GM06990 (cell line): Measurements from ENCODE around the gene INHBB.

Source experiments
- DNase-seq: peaks from one replicate; pipeline ENCODE4 v3.0.0-alpha.2; 2011; ENCODE audit not compliant: insufficient read length; ENCODE audit errors: extremely low read depth
- H3K27me3 ChIP-seq: replicated peaks from 2 replicates; pipeline ENCODE4 v1.6.0; 2011; ENCODE audit warnings: low read length; ENCODE audit not compliant: control insufficient read depth, insufficient read depth
- H3K36me3 ChIP-seq: 2 replicates; pipeline ENCODE4 v1.5.1; 2011; ENCODE audit warnings: low read length; ENCODE audit not compliant: control insufficient read depth, insufficient read depth
- H3K4me3 ChIP-seq: replicated peaks from 2 replicates; pipeline ENCODE4 v1.5.1; 2011; ENCODE audit warnings: low read depth, mild to moderate bottlenecking, control low read depth, low read length
- TF ChIP-seq, protein P1 (sequence below): IDR thresholded peaks from 2 replicates; pipeline ENCODE4 v1.5.1; 2011; ENCODE audit warnings: low read length, control low read depth, mild to moderate bottlenecking, inconsistent platforms; ENCODE audit not compliant: insufficient read depth, poor library complexity, severe bottlenecking

Gene INHBB

DNA sequence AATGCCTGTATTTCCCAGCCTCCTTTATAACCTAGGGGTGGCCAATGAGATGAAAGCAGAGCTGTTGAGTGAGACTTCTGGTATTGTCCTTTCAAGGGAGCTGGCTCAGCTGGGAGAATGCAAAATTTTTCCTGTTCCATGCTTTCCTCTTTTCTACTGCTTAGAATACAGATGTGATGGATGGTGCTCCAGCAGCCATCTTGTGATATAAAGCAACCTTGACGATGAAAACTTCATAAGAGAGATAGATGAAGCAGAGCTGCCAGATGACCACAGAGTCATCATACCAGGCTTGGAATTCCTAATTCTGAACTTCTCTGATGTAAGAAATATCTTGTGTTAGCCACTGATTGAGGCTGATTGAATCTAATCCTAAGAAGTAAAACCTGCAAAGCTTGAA is 11.9 kb upstream of the INHBB start:
- Histone ChIP-seq H3K36me3 (no peaks in the 10 kb centered on the region), H3K4me3 (no peak overlapping the region), H3K27me3 (no peaks in the 10 kb centered on the region; the same call in 1 of the 2 replicates)
- no peak for DNase-seq
- TF ChIP-seq, protein P1, sequence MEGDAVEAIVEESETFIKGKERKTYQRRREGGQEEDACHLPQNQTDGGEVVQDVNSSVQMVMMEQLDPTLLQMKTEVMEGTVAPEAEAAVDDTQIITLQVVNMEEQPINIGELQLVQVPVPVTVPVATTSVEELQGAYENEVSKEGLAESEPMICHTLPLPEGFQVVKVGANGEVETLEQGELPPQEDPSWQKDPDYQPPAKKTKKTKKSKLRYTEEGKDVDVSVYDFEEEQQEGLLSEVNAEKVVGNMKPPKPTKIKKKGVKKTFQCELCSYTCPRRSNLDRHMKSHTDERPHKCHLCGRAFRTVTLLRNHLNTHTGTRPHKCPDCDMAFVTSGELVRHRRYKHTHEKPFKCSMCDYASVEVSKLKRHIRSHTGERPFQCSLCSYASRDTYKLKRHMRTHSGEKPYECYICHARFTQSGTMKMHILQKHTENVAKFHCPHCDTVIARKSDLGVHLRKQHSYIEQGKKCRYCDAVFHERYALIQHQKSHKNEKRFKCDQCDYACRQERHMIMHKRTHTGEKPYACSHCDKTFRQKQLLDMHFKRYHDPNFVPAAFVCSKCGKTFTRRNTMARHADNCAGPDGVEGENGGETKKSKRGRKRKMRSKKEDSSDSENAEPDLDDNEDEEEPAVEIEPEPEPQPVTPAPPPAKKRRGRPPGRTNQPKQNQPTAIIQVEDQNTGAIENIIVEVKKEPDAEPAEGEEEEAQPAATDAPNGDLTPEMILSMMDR, result no peak

DNA sequence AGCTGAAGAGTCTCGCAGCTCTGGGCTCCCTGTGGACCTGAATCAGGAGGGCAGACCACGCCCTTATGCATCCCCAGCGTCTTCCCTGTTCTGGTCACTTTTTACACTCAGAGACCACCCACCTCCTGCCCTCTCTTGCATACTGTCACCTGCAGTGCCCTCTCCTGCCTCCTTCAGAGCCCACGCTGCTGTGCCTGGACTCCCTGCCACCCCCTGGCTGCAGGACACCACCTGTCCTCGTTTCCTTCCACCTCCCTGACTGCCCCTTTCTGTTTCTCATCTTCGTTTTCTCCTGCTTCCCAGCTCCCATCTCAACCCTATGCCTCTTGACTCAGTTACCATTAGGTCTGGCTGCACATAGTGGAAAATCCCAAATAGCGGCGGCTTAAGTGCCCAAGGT is 9.2 kb upstream of the INHBB start:
- H3K36me3 ChIP-seq, result no peaks in the 10 kb centered on the region
- DNase-seq, result no peak
- no peaks in the 10 kb centered on the region; the same call in none of the 2 replicates for H3K27me3 ChIP-seq

DNA sequence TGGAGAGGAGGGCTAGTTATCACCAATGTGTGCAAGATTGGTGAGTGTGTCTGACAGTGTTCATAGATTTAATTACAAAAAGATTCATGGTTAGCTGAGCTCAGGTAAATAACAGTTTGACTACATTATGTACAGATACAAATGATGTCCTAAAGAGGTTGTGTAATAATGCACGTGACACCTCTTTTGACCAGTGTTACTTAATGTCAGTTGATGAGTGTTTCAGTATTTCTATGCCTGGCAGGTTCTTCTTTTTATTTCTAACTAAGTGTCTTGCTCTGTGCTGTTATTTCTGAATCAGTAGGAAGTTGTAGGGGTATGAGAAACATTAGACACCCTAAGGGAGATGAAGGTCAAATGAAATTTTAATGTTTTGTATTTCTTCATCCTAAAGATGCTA is 7.9 kb upstream of the INHBB start:
- Histone ChIP-seq H3K27me3 (peaks cover 6% of the 10 kb centered on the region), H3K4me3 (no peak overlapping the region), H3K36me3 (no peaks in the 10 kb centered on the region)
- DNase-seq, result no peak
- TF ChIP-seq, protein P1, result no peak

More for the DNA sequence above, 9.2 kb upstream of the INHBB start:
- TF ChIP-seq, protein P1, result no peak
- no peak overlapping the region for H3K4me3 ChIP-seq

DNA sequence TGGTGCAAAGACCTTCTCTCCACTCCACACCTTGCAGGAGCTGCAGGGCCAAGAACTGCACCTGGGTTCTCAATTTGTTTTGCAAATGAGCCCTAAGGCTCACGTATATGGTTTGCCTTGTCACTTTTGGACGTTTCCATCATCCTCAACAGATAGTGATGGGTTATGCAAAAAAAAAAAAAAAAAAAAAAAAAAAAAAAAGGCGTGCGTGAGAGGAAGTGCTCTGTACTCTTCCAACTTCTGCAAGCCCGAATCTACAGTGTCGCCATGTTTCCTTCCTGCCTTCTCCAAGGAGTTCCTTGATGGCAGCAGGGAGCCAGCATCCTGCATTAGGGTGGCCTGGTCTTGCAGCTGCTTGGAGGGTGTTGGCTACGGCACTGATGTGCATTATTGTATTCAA is 4.0 kb upstream of the INHBB start:
- H3K27me3 ChIP-seq, result peaks cover 8% of the 10 kb centered on the region
- no peak for DNase-seq
- TF ChIP-seq, protein P1, result no peak

DNA sequence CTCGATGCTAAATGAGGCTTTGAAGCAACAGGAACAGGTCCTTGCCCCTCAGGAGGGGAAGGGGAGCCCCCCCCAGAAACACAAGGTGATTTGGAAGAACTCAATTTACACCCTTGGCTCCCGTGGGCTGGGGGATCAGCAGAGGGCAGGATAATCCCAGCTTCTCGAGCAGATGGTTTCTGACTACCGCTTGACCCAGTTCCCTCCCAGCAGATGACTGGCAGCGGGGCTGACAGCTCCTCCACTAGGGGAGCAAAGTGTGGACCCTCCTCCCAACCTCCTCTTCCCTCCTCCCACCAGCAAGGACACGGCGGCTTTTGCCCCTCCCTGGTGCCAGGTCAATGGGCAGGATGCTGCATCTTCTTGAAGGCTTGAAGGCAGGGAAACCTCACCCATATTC is 3.5 kb upstream of the INHBB start:
- TF ChIP-seq, protein P1, result no peak
- no peak overlapping the region for H3K4me3 ChIP-seq
- H3K36me3 ChIP-seq, result no peaks in the 10 kb centered on the region
- DNase-seq, result no peak
- H3K27me3 ChIP-seq, result peaks cover 8% of the 10 kb centered on the region

More for the DNA sequence above, 4.0 kb upstream of the INHBB start:
- Histone ChIP-seq H3K4me3 (no peak overlapping the region), H3K36me3 (no peaks in the 10 kb centered on the region)

DNA sequence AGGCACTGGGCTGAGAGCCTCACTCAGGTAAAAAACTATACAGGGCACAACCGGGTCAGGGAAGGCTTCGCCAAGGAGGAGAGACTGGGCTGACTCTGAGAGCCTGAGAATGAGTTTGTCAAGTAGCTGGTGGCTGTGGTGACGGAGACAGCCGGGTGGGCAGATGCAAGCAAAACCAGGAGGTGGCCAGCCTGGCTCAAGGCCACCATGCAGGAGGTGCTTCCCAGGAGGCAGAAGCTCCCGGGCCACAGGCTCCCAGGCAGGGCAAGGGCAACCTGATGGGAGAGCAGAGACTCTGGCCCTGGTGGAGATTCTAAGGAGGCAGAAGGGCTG is 2.9 kb upstream of the INHBB start:
- TF ChIP-seq, protein P1, result no peak
- H3K36me3 ChIP-seq, result no peaks in the 10 kb centered on the region
- no peak for DNase-seq
- H3K4me3 ChIP-seq, result no peak overlapping the region
- H3K27me3 ChIP-seq, result peaks cover 8% of the 10 kb centered on the region
